NCI-H2196 (cell line): ENCODE data around the gene PTPRG.
"Not testable (repeated sequence)": the region's sequence is repeated elsewhere in the genome, so short reads cannot be mapped to it uniquely, and the experiment has no call there.

Experiments used
- DNase-seq: peaks from one replicate; lab custom pipeline; 2025; ENCODE audit not compliant: unreplicated experiment; lab: John Stamatoyannopoulos, UW

The PTPRG gene

DNA sequence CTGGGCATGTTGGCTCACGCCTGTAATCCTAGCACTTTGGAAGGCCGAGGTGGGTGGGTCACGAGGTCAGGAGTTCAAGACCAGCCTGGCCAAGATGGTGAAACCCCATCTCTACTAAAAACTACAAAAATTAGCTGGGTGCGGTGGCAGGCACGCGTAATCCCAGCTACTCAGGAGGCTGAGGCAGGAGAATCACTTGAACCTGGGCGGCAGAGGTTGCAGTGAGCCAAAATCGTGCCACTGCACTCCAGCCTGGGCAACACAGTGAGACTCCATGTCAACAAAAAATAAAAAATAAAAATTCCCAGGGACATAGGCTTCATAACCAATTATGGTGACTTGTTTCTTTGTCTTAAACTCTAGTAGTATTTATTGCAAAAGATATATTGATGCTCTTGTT, 155.3 kb downstream of the PTPRG start:
- not testable (repeated sequence) for DNase-seq

DNA sequence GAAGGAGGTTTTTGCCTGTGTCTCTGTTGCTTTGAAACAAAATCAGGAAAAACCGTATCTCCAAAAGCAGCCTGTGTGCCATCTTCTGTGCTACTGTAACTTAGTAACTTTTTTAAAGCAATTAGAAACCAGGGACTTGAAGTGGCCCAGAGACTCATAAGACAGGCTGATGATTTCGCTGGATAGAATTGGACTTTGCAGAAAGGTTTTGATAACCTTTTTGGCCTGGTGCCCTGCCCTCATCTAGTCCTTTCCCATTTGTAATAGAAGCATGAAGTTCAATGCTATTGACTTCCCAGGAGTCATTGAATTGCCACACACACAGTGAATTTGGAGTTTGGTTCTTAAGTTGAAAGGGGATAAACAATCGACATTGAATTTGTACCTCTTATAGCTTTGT, 157.2 kb downstream of the PTPRG start:
- peak; percentile 9 for DNase-seq

DNA sequence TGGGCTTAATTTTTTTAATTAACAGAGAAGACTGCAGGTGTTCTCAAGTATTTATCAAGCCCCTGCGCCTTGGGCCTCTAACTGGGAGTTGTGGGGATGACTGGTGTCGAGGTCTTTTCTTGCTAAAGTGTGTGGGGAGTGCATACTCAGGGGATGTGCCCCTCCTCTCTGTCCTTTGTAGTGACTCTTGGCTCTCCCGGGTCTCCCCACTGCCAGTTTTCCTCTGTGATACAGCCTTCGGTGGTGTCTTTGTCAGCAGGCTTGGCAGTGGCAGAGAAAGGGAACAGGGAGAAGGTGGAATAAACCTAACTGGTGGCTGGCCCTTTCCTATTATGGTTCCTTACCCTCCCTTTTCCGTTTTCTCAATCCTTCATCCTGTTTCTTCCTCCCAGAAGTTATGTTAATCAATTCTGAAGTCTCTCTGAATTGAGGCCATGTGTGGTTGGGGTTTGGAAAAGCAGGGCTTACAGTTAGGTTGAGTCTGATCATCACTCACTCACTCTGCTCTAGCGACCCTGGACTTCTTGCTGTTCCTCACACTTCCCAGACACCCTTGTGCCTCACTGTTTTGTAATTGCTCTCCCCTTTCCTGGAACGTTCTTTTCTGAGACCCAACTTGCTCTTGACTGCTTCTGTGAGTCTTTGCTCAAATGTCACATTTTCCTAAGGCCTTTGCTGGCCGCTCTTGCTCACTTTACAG, 158.1 kb downstream of the PTPRG start:
- no peak for DNase-seq

DNA sequence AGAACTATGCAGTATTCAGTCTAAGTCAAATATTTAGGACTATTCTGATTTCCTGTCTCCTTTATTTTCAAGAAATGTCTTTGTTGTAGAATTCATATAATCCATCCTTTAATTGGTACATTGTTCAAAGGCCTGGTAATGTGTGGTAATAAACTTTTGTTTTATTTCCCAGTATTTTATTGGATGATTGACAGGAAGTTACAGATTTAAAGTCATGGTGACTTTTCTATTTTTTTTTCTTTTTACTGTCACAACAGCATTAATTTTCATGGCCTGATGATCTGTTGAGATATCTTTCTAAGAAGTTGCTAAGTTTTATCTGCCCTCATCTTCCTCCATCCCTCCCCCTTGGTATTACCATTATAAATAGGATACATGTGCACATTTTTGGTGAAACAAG, 161.7 kb downstream of the PTPRG start:
- DNase-seq: no peak

DNA sequence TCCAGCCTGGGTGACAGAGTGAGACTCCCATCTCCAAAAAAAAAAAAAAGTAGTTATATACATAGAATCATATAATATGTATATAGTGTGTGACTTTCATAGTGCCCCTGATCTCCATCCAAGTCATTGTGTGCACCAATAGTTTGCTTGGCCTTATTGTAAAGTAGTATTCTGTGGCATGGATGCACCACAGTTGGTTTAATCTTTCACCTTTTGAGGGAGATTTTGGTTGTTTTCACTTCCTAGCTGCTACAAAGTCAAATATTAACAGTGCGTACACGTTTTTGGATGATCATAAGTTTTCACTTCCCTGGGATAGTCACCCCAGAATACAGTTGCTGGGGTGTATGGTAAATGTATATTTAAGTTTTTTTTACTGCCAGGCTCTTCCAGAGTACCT, 162.8 kb downstream of the PTPRG start:
- no peak for DNase-seq

DNA sequence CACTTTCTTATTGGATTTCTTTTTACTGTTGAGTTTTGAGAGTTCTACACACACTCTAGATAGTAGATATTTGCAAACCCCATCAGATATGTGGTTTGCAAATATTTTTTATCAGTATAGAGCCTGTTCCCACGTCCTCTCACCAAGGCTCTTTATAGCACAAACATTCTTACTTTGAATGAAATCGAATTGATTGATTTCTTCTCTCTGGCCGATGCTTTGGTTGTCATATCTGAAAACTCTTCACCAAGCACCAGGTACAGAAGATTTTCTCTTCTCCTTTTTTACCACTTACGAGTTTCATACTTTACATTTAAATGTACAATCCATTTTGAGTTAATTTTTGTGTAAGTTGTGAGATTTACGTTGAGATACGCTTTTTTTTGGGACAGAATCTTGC, 163.4 kb downstream of the PTPRG start:
- DNase-seq: no peak

DNA sequence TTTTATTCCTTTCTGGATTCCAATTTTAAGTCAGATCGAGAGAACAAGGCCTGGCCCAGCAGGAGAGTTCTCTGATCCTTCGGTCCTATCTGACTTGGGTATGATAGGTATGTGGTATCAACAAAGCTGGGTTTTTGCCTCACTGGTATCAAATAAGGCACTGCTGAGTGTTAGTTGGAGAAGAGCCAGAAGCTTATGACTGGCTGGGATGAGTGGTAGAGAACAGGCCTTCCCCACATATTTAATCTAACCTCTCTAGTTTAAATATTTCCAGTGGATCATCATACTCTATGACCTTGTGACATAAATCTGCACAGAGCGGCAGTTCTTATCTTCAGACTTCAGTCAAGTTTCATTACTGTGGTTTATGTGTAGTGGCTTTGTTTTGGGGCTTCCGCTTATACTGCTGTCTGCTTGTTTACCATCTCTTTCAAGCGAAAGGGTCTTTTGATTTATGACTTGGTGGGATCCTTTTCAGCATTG, 164.5 kb downstream of the PTPRG start:
- DNase-seq: no peak

DNA sequence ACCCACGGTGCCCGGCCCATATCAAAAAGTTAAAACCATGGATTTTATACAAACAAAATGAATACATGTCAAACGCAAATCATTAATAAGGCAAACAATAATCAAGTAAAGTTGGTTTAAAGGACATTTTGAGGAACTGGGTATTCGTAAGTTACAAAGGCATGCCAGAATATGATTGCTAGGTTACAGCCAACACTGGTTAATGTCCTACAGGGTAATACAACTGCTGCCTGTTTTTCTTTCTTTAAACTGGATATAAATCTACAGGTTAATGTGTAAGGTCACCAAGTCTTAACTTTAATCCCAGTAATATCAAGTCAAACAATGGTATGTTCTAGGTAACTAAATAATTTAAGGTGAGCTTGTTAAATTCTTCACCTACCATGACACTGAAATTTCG, 166.1 kb downstream of the PTPRG start:
- DNase-seq: no peak

DNA sequence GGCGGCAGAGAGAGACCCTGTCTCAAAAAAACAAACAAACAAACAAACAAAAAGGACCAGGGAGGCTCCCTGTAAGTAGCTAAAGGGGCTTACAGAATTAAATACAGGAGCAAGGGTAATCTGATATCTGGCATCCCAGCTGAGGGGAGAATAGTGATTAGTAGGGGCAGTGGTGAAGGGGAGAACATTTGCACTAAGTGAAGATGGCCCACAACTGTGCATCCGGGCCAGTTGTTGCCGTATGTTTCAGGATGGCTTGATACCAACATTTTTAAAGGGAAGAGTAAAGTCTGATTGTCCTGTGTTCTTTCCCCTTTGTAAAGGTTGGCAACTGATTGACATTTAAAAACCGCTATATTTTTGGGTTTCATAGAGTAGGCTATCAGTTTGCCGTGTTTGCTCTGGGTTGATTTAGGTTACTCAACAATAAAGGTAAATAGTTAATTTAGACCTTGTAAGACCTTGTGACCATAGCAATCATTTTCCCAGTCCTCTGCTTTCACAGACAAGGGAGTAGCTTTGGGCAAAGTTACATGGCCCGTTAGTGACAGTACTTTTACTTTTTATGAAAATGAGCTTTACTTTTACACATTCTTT, 167.8 kb downstream of the PTPRG start:
- DNase-seq: no peak

DNA sequence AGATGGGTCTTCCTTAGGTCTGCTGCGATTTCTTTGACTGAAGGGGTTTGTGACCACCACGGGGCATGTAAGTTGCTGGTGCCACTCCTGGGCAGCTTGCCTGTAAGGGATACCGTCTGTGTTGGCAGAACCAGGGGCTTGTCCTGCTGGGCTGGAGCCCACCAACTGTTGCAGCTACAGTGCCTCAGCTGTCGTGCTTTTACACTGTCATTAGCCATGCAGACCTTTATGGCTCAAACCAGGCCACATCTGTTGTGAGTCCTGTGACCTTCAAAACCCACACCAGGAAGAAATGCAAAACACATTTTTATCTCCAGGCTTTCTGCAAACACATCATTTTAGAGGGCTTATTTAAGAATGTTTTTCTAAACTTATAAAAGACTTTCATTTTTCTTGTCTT, 168.7 kb downstream of the PTPRG start:
- no peak for DNase-seq

DNA sequence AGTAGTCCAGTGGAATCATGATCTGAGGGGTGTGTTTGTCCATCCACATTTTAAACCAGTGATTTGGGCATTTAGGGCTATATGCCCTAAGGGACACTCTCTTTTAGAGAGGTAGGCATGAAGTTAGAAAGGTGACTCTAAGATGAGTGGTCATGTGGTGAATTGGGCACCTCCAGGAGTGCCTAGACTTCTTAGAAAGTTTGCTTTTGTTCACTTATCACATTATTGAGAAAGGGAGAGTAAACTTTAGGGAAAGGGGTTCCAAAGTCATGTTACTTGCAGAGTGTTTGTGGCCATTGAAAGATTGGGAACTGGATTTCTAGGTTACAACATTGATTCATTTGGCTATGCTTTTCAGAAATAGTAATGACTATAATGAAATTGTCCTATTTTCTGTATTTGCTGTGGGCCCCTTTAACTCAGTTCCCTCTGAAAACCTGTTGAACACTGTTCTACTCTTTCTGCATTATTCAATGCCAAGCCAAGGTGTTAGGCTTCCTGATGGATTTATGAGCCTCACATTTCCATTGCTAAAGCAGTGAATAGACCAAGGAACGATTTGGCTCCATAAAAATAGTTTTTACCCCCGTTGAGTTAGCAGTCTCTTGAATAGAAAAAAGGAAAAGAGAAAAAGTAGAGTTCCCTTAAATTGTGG, 169.3 kb downstream of the PTPRG start:
- no peak for DNase-seq

DNA sequence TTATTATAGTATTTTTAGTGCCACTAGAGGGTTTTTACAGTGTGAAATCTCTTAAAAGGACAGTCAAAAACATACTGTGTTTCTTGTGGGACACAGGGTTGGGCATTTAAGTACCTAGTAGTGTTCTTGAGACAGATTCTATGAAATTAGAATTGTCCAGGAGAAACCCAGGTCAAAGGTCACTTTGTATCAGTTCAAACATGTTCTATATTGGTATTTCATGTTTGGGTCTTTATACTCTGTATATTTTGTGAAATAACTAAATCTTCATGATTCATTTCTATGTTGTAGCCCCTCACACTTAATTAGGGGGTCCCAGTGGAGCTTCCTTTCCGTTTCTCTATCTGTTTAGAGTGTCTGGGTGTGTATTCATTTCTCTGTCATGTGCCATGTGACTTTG, 171.6 kb downstream of the PTPRG start:
- DNase-seq: no peak

DNA sequence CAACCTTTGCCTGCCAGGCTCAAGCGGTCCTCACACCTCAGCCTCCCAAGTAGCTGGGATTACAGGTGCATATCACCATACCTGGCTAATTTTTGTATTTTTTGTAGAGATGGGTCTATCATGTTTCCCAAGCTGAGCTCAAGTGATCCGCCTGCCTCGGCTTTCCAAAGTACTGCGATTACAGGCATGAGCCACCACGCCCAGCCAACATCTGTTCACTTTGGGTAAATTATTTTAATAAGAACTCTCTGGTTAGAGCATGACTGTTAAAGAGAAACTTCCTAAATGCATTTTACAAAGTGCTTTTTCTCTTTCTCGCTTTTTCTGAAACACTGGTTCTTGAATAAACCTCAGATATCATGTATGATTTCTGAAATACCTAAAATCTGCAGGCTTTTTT, 172.5 kb downstream of the PTPRG start:
- no peak for DNase-seq

DNA sequence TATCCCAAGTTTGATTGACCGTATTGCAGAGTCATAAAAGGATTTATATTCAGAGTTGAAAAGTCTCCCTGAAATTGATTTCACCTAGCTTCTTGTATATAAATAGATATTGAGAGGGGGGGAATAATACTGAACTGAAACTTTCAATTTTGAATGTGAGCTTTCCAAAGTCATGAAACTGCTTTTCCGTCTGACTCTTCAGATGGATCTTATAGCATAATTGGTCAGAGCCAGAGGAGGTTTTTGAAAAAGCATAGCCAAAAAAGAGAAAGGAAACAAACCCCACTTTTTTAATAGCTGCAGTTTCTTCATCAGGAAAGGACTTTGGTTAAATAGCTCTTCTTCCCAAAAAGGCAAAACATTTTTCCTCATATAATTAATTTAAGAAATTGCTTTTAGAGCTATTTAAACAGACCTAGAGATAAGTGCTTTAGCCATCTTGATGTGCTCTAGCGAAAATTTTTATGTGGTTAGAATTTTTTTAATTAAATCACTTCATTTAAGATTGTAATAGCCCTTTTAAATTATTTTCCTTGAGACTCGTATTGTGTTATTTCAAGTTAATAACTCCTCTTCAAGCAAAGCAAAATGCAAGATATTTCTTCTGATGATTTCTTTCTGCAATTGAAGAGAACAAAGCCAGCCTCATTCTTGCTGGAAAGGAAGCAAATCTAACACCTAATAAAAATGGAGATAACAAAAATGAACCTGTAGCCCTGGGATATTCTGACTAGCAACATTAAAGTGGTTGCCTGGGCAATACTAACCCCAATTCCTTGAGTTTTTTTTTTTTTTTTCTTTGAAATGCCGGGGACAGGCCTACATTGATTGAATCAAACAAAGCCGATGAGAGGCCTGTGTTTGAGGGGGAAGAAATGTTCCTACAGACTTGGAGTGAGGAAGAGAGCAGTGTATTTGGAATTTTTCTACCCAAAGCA, 173.6 kb downstream of the PTPRG start:
- DNase-seq: no peak

DNA sequence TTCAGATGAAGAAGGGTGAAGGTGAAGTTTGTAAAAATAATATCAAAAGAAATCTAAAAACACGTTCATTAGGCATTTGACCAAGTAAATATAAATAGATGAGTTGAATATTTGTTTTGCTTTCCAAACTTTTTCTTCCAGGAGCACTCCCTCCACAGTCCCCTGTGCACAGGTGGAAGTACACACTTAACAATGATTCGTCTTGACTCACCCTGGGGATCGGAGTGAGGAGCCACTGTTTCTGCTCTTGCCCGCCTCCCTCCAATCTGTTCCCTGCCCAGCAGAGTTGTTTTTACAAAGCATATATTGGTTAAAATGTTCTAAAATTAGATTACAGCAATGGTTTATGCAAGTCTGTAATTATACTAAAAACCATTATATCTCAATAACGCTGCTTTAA, 175.1 kb downstream of the PTPRG start:
- DNase-seq: no peak

DNA sequence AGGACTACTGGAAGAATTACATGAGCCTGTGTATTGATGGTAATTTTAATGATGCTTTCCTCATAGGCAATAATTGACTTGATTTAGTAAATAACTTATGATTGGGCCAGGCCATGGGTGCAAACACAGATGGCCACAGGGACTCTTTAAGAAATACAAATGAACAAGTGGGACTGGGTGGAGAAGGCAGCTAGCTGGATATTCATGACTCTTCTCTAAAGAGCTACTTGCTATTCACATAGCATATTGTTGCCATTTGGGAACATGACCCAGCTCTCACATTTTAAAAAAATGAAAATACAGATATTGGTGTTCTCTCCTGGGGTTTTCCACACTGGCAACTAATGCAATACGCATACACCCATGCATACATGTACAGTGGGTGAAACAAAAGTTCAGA, 178.3 kb downstream of the PTPRG start:
- DNase-seq: no peak

DNA sequence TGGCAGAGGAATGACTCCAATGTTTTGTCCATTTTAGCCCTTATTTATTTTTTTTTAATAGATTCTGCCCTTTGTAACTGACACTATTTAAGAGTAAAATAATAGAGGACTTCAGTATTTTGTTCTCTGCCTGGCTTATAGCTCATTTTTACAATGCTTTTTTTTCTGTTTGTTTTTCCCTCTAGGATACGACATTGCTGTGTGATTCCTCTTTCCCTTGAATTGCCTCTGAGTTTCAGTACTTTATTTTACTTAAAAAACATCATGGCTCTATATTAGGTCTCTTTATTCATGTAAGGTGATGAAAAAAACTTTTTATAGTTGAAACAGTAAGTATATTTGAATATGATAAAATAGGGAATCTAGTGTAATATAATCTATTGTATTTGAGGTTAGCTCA, 179.1 kb downstream of the PTPRG start:
- no peak for DNase-seq

DNA sequence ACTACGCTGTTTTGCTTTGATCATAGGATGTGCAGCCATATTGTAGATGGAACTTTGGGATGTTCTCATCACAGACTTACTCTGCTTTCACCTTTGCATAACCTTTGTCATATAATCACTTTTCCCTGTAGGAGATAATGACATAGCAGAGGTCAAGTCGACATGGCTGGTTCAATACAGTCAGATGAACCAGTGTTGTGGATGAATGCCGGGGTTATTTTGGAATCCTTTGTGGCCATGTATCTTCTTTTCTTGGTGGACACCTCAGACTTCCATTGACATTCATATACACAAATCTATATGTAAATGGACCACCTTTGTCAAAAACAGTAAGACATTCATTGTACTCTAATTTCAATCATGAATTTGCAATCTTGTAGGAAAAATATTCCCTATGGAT, 180.2 kb downstream of the PTPRG start:
- no peak for DNase-seq

DNA sequence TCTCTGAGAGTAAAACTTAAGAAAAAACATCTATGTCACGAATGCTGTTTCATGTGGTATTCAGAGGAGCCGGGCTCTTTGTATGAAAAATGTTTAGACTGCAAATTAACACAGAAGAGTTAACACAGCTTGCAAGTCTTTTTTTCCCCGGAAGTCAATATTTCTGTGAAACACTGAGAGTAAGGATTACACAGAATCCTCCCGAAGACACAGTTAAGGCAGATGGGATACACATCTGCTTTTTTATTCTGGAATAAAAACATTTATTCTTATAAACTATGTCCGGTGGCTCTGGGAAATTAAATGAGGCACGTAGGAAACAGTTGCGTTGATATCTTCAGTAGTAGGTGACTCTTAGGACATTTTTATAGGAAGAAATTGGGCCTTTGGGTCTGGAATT, 180.6 kb downstream of the PTPRG start:
- DNase-seq: no peak

DNA sequence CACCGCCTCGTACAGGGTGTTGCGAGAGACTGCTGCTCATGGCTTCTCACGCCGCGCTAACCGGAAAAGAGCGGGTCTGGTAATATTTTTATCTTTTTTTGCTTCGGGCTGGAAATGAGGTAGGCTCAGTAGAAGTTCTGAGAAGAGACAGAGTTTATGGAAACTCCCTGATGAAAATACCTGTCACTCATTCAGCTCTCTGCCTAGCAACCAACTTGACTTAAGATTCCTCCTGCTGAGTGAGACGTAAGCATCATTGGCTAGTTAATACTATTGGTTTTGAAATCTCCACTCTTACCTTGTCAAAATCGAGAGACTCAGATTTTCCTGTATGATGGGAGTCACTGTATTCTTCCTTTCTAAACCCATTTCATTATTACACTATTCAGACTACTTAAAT, 181.7 kb downstream of the PTPRG start:
- no peak for DNase-seq

DNA sequence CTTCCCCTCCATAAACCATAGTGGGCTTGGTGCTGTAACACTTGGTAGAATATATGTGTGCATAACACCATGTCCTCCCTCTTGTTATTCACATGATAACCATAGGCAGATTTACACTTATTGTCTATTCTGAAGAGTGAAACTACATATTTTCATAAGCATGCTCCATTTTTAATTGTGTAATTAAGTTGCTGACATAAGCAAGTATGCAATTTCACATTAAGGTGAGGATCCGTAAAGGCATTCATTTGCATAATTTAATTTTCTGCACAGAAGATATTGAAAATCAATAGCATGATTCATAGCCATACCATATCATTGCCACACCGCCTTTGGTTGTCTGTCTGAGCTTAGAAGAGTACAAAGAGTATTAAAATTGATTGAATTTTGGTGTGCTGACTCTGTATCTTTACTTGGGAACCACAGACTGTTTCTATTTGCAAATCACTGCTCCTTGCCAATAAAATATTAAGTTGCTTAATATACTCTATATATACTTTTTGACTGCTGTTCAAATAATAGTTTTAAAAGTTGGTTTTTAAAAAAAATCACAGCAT, 182.4 kb downstream of the PTPRG start:
- DNase-seq: no peak
